ENCODE data around the gene ACTR3C.
"Not testable (repeated sequence)": the region's sequence is repeated elsewhere in the genome, so short reads cannot be mapped to it uniquely, and the experiment has no call there.

ACTR3C gene

DNA sequence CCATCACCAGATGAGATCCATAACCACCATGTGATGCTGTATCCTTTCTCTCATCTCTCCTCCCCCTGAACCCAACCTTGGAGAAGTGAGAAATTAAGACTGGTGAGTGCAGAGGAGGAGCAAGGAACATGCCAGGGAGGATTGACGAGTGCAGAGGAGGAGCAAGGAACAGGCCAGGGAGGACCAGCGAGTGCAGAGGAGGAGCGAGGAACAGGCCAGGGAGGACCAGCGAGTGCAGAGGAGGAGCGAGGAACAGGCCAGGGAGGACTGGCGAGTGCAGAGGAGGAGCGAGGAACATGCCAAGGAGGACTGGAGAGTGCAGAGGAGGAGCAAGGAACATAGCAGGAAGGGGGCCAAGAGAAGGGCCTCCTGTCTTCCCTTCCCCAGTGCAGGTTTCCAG lies 118.8 kb downstream of the ACTR3C start:
- DNase-seq (ENCODE audit: low read depth in 3 of 3), result not testable (repeated sequence)

DNA sequence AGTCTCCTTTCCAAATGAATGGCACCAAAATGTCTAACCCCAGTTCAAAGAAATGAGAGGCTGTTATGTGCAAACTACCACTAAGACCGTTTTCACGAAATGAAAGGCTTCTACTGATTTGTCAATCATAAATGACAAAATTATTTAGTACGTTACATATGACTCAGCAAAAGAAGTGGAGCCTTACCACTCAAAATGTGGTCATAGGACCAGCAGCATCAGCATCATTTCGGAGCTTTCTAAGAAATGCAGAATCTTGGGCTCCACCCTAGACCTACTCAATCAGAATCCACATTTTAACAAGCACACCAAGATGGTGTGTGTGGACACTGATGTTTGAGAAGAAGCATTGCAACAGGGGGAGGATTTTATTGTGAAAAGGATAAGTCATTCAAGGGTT lies 120.5 kb downstream of the ACTR3C start:
- not testable (repeated sequence) for DNase-seq (ENCODE audit: low read depth in 3 of 3)
